K562 (cell line): Measurements from ENCODE around the gene S100A2. TPM values are rescaled to one million over a fixed set of nuclear protein-coding genes. Genes with fewer than 3 reads are reported as not detected.

Source experiments
- HIVEP1 ChIP-seq: fragments of 250-450 bp; sonication (Bioruptor Pico); IDR thresholded peaks from 2 replicates; pipeline ENCODE4 v1.4.0; 2020; ENCODE audit warnings: mild to moderate bottlenecking
- RAD51 ChIP-seq: fragments of 450-650 bp; IDR thresholded peaks from 2 replicates; pipeline ENCODE4 v1.7.1; 2016; ENCODE audit warnings: low read depth, mild to moderate bottlenecking, borderline replicate concordance
- polyA plus RNA-seq, 8 experiments: library from polyadenylated mRNA; depleted of rRNA in 4 of 8; stranded (reverse) in 5 of 8; unstranded in 3 of 8; fragments of >200 nt; fragmentation: Nextera tagmentation in 2 of 8; fragmentation: Illumina TruSeq in 1 of 8; extraction: Ambion mirVana in 2 of 8; extraction: Trizol in 1 of 8; gene quantifications; 2 replicates each; pipeline versions ENCODE4 v1.2.1 to v1.2.3, GENCODE V29; 2011 to 2014; ENCODE audit warnings: inconsistent platforms in 1 of 8, missing spikeins in 1 of 8
- total RNA-seq, 7 experiments: library from RNA; depleted of rRNA in 6 of 7; stranded (reverse); fragments of >200 nt in 6 of 7; fragmentation: Illumina TruSeq in 2 of 7; extraction: Trizol in 2 of 7; gene quantifications; 2 replicates each; pipeline versions ENCODE4 v1.2.1 to v1.2.3, GENCODE V29; 2011 to 2021; ENCODE audit warnings: low replicate concordance in 1 of 7
- TF ChIP-seq, protein P1 (sequence below), 2 experiments: fragments of 450-650 bp in 1 of 2; sonication (generic) in 1 of 2; formaldehyde crosslinking in 1 of 2; IDR thresholded peaks; 2 replicates each; pipeline versions ENCODE4 v1.7.1 to v1.9.0; 2016 to 2022; ENCODE audit warnings: inconsistent platforms in 1 of 2, mild to moderate bottlenecking in 1 of 2, missing genetic modification reagents in 1 of 2
- TF ChIP-seq, protein P2 (sequence below), 2 experiments: fragments of 200-800 bp in 1 of 2; sonication (Bioruptor generic) in 1 of 2; sonication (generic) in 1 of 2; formaldehyde crosslinking in 1 of 2; IDR thresholded peaks in 1 of 2; conservative IDR thresholded peaks in 1 of 2; 2 replicates each; pipeline versions ENCODE4 v1.5.0 to v1.6.1; 2016 to 2020; ENCODE audit warnings: missing compliant biosample characterization in 1 of 2, missing genetic modification characterization in 1 of 2, missing genetic modification reagents in 1 of 2

Gene S100A2
- total and polyA plus RNA-seq, 9 of the 15 experiments (the other 6 are each of a cell fraction or from before 2014, with no cell fraction given) = 0.28 to 0.65 (median 0.44) TPM; not detected in 4

DNA sequence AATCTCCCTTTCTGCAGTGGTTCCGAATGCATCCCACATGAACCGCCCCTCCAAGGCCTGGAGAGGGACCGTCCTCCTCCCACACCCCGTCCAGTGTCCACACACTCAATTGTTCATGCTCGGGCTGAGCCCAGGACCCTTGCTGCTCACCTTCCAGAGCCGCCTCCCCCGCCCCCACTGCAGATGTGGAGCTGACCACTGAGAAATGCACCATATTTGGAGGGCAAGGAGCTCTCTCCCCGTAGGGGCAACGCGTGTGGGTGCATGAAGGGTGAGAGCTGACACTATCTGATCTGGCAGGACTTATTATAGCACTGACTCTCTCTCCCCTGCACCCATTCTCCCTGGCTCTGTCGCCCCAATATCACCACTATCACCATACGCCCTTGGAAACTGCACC lies 12.5 kb downstream of the S100A2 start (continued):
- TF ChIP-seq, protein P1, sequence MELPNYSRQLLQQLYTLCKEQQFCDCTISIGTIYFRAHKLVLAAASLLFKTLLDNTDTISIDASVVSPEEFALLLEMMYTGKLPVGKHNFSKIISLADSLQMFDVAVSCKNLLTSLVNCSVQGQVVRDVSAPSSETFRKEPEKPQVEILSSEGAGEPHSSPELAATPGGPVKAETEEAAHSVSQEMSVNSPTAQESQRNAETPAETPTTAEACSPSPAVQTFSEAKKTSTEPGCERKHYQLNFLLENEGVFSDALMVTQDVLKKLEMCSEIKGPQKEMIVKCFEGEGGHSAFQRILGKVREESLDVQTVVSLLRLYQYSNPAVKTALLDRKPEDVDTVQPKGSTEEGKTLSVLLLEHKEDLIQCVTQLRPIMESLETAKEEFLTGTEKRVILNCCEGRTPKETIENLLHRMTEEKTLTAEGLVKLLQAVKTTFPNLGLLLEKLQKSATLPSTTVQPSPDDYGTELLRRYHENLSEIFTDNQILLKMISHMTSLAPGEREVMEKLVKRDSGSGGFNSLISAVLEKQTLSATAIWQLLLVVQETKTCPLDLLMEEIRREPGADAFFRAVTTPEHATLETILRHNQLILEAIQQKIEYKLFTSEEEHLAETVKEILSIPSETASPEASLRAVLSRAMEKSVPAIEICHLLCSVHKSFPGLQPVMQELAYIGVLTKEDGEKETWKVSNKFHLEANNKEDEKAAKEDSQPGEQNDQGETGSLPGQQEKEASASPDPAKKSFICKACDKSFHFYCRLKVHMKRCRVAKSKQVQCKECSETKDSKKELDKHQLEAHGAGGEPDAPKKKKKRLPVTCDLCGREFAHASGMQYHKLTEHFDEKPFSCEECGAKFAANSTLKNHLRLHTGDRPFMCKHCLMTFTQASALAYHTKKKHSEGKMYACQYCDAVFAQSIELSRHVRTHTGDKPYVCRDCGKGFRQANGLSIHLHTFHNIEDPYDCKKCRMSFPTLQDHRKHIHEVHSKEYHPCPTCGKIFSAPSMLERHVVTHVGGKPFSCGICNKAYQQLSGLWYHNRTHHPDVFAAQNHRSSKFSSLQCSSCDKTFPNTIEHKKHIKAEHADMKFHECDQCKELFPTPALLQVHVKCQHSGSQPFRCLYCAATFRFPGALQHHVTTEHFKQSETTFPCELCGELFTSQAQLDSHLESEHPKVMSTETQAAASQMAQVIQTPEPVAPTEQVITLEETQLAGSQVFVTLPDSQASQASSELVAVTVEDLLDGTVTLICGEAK (IDR thresholded peaks at IDR 0.05) = no peak
- TF ChIP-seq, protein P1 (CRISPR knock-in tag; IDR thresholded peaks at IDR 0.05) = no peak
- TF ChIP-seq HIVEP1 (CRISPR knock-in tag) (no peak), RAD51 (no peak)
- TF ChIP-seq, protein P2, sequence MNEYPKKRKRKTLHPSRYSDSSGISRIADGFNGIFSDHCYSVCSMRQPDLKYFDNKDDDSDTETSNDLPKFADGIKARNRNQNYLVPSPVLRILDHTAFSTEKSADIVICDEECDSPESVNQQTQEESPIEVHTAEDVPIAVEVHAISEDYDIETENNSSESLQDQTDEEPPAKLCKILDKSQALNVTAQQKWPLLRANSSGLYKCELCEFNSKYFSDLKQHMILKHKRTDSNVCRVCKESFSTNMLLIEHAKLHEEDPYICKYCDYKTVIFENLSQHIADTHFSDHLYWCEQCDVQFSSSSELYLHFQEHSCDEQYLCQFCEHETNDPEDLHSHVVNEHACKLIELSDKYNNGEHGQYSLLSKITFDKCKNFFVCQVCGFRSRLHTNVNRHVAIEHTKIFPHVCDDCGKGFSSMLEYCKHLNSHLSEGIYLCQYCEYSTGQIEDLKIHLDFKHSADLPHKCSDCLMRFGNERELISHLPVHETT (CRISPR knock-in tag; conservative IDR thresholded peaks at IDR 0.05 in 1 of 2, IDR thresholded peaks at IDR 0.05 in 1 of 2) = no peak
- TF ChIP-seq, all 486 proteins: peak for 0
